Nephron progenitor cell (in vitro differentiated cells): ENCODE data around the gene ZNF775.
A peak's percentile ranks its signal among the peaks of the same experiment; 100 is the strongest.

Experiments used
- DNase-seq: peaks from one replicate; pipeline ENCODE4 v3.0.0; 2021
- H3K27ac Mint-ChIP-seq: 2 replicates; pipeline ENCODE4 v1.8.0; 2021; ENCODE audit warnings: mild to moderate bottlenecking, moderate library complexity, mixed read lengths
- H3K27me3 Mint-ChIP-seq: 2 replicates; pipeline ENCODE4 v1.8.0; 2021; ENCODE audit warnings: mild to moderate bottlenecking, low read depth, mixed read lengths; ENCODE audit not compliant: poor library complexity
- H3K36me3 Mint-ChIP-seq: 2 replicates; pipeline ENCODE4 v1.8.0; 2021; ENCODE audit warnings: low read depth, mixed read lengths
- H3K4me1 Mint-ChIP-seq: 2 replicates; pipeline ENCODE4 v1.8.0; 2021; ENCODE audit warnings: mixed read lengths
- H3K4me3 Mint-ChIP-seq: 2 replicates; pipeline ENCODE4 v1.8.0; 2021; ENCODE audit warnings: mild to moderate bottlenecking, moderate library complexity, mixed read lengths
- H3K9me3 Mint-ChIP-seq: 2 replicates; pipeline ENCODE4 v1.8.0; 2021; ENCODE audit warnings: mild to moderate bottlenecking, moderate library complexity, mixed read lengths
- TF ChIP-seq, protein P1 (sequence below): fragments of 200-600 bp; sonication (generic); IDR thresholded peaks from 2 replicates; pipeline ENCODE4 v1.5.0; 2021; ENCODE audit warnings: antibody characterized with exemption

Gene ZNF775

DNA sequence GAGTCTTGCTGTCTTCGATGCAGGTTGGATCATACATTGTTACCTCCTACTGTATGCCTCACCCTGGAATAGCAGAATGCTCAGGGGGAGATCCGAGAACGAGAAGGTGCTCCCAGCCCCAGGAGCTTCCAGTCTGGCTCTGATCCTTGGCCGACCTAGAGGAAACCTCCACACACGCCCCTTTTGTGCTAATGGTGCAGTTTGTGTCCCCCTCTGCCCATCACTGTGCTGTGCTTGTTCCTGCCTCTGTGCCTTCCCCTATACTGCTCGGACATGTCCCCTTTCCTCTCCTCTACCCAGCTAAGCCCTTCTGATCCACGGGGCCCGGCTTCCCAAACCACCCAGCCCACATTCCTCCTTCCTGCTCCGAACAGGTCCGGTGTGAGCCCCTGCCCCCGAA, 32.5 kb downstream of the ZNF775 start:
- peaks cover 76% of the 10 kb centered on the region for H3K4me1 Mint-ChIP-seq
- H3K27me3 Mint-ChIP-seq = peaks cover 18% of the 10 kb centered on the region
- peak overlapping the region; percentile 96 for H3K27ac Mint-ChIP-seq
- H3K36me3 Mint-ChIP-seq = peaks cover 14% of the 10 kb centered on the region
- TF ChIP-seq, protein P1, sequence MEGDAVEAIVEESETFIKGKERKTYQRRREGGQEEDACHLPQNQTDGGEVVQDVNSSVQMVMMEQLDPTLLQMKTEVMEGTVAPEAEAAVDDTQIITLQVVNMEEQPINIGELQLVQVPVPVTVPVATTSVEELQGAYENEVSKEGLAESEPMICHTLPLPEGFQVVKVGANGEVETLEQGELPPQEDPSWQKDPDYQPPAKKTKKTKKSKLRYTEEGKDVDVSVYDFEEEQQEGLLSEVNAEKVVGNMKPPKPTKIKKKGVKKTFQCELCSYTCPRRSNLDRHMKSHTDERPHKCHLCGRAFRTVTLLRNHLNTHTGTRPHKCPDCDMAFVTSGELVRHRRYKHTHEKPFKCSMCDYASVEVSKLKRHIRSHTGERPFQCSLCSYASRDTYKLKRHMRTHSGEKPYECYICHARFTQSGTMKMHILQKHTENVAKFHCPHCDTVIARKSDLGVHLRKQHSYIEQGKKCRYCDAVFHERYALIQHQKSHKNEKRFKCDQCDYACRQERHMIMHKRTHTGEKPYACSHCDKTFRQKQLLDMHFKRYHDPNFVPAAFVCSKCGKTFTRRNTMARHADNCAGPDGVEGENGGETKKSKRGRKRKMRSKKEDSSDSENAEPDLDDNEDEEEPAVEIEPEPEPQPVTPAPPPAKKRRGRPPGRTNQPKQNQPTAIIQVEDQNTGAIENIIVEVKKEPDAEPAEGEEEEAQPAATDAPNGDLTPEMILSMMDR = no peak
- no peak for DNase-seq
- H3K9me3 Mint-ChIP-seq = no peaks in the 10 kb centered on the region
- no peak overlapping the region for H3K4me3 Mint-ChIP-seq

DNA sequence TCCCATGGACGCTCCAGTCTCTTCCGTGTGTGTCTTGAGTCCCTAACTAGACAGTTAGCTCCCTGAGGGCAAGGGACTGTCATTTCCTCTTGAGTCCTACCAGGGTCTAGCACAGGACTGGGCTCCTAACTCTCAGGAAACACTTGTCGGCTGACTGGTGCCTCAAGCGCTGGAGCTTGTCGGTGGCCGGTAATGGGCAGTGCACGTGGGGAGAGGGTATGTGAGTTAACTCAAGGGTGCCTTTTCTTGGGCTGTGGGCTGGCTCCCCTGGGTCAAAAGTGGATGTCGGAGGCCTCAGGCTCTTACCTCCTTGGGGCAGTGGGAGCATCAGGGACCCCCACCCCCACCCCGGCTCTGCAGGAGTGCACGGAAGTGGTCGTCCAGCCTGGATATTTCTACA, 32.9 kb downstream of the ZNF775 start:
- no peak for DNase-seq
- Mint-ChIP-seq H3K36me3 (peaks cover 13% of the 10 kb centered on the region), H3K4me1 (peaks cover 71% of the 10 kb centered on the region), H3K4me3 (no peak overlapping the region), H3K27ac (no peak overlapping the region), H3K27me3 (peaks cover 18% of the 10 kb centered on the region), H3K9me3 (no peaks in the 10 kb centered on the region)
- TF ChIP-seq, protein P1 = no peak

DNA sequence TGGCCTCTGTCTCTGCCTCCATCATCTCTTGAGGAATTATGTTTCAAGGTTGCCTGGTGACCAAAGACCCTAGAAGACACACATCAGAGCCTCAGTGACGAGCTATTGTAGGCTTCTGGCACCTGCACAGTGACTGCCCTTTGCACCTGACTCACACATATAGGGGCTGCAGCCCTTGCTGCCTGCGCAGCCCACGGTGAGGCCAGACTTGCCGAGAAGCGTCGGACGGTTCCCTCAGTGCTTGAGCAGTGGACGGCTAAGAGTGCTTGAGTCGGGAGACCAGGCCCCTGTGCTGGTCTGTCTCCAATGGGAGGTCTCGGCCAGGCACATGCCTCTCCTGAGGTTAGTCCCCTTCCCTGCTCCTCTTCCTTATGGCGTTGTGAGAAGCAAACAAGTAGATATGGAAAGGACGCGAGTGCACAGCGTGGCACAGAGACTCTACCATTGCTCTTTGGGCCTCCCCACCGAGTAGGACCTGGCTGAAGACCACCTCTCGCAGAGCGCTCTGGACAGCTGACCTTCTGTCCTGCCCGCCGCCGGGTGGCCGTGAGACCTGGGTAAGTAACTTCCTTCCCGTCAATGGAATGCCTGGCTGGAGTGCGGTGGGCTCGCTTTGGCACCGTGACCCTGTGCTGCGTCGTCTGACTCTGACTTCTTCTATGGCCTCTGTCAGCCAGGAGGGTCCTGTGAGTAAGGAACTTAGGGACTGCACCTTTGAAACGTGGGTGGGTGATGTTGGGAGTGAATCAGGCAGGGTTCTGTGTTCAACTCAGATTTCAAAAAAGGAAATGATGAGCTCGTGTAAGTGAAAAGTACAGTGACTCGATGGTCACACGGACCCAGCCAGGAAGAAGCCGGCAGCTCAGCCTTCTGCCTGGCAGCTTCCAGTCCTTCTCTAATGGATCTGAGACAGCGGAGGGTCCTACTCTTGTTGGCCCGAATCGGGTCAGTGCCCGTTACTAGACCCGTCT, 33.7 kb downstream of the ZNF775 start:
- TF ChIP-seq, protein P1 = no peak
- Mint-ChIP-seq H3K27ac (peak overlapping the region; percentile 38), H3K4me3 (no peak overlapping the region), H3K9me3 (no peaks in the 10 kb centered on the region), H3K4me1 (peaks cover 70% of the 10 kb centered on the region), H3K27me3 (peaks cover 22% of the 10 kb centered on the region), H3K36me3 (peaks cover 9% of the 10 kb centered on the region)
- no peak for DNase-seq

DNA sequence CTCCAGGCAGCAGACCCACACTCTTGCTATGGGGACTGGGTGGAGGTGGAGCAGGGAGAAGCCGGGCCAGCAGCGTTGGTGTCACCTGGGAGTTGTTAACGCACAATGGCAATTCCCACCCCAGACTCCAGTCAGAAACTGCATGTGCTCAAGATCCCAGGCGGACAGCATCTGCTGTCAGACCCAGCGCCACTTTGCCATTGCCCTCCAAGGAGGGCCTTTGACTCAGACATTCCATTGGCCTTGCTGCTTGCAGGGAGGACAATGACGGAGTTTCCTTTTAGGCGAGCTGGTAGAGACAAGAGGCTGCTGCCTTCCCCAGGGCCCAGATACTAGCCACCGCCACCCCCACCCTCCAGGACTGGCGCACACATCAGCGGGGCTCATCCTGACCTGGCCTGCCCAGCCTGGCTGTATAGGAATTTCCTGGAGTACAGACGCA, 34.5 kb downstream of the ZNF775 start:
- Mint-ChIP-seq H3K27me3 (peaks cover 22% of the 10 kb centered on the region), H3K4me1 (peaks cover 67% of the 10 kb centered on the region), H3K4me3 (no peak overlapping the region), H3K27ac (no peak overlapping the region), H3K9me3 (no peaks in the 10 kb centered on the region), H3K36me3 (peaks cover 6% of the 10 kb centered on the region)
- no peak for DNase-seq
- TF ChIP-seq, protein P1 = no peak

DNA sequence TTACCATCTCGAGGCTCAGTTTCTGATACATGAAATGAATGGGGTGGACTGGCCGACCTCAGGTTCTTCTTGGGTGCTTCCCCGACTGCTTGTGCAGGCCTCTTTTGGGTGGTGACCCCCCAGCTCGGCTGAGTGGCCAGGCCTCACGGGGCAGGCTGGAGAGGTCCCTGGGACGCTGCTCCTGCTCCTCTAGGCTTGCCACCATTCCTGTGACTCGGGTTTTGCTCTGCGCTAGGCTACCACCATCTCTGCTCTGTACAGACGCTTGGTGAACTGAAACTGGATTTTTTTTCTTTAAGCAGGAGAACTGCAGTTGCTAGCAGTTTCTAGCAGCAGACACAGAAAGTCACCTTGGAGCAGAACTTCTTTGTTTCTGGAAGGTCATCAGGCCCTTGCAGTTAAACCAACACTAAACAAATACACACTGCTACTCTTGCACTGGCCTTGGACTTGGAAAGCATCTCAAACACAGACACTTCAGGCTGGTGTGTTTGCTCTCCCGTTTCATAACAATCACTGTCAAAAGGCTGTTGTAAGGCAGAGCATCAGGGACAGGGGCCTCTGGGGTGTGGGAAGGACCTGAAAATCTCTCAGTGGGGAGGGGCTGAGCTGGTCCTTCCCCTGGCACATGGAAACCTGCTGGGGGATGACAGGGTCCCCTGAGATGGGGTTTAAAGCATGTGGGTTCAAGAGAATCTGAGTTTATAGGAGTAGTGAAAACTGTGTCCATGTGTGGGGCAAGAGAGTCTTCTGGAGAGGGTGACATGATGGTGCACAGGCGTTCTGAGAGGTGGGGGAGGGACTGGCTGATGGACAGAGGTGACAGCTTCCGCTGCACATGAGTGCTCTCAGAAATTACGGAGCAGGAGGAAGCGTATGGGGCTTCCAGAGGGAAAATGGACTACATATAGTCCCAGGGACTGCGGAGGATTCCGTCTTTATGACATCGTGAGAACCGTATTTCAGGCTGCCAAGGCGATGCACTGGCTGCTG, 36.3 kb downstream of the ZNF775 start:
- H3K27me3 Mint-ChIP-seq = peaks cover 22% of the 10 kb centered on the region
- H3K9me3 Mint-ChIP-seq = no peaks in the 10 kb centered on the region
- TF ChIP-seq, protein P1 = no peak
- H3K27ac Mint-ChIP-seq = peak overlapping the region; percentile 21
- no peak overlapping the region for H3K4me3 Mint-ChIP-seq
- no peak for DNase-seq
- H3K4me1 Mint-ChIP-seq = peaks cover 58% of the 10 kb centered on the region
- no peaks in the 10 kb centered on the region for H3K36me3 Mint-ChIP-seq
